Nephron progenitor cell (in vitro differentiated cells): ENCODE data around the gene KPTN.

Source experiments
- DNase-seq: peaks from one replicate; pipeline ENCODE4 v3.0.0; 2021
- H3K27ac Mint-ChIP-seq: 2 replicates; pipeline ENCODE4 v1.8.0; 2021; ENCODE audit warnings: mild to moderate bottlenecking, moderate library complexity, mixed read lengths
- H3K27me3 Mint-ChIP-seq: 2 replicates; pipeline ENCODE4 v1.8.0; 2021; ENCODE audit warnings: mild to moderate bottlenecking, low read depth, mixed read lengths; ENCODE audit not compliant: poor library complexity
- H3K36me3 Mint-ChIP-seq: 2 replicates; pipeline ENCODE4 v1.8.0; 2021; ENCODE audit warnings: low read depth, mixed read lengths
- H3K4me1 Mint-ChIP-seq: 2 replicates; pipeline ENCODE4 v1.8.0; 2021; ENCODE audit warnings: mixed read lengths
- H3K4me3 Mint-ChIP-seq: 2 replicates; pipeline ENCODE4 v1.8.0; 2021; ENCODE audit warnings: mild to moderate bottlenecking, moderate library complexity, mixed read lengths
- H3K9me3 Mint-ChIP-seq: 2 replicates; pipeline ENCODE4 v1.8.0; 2021; ENCODE audit warnings: mild to moderate bottlenecking, moderate library complexity, mixed read lengths
- CTCF ChIP-seq: fragments of 200-600 bp; sonication (generic); IDR thresholded peaks from 2 replicates; pipeline ENCODE4 v1.5.0; 2021; ENCODE audit warnings: antibody characterized with exemption

Gene KPTN

GRCh38 chr19:47481460-47482052, 2.5 kb downstream of the KPTN start:
- H3K27ac Mint-ChIP-seq, result no peak overlapping the region
- no peak for TF ChIP-seq CTCF
- H3K27me3 Mint-ChIP-seq, result peaks cover 61% of the 10 kb centered on the region
- H3K4me3 Mint-ChIP-seq, result no peak overlapping the region
- peaks cover 36% of the 10 kb centered on the region for H3K4me1 Mint-ChIP-seq
- peaks cover 4% of the 10 kb centered on the region for H3K36me3 Mint-ChIP-seq
- H3K9me3 Mint-ChIP-seq, result peaks cover 8% of the 10 kb centered on the region
- no peak for DNase-seq

GRCh38 chr19:47480658-47481057, 3.4 kb downstream of the KPTN start:
- H3K27ac Mint-ChIP-seq, result no peak overlapping the region
- H3K4me1 Mint-ChIP-seq, result peaks cover 30% of the 10 kb centered on the region
- H3K9me3 Mint-ChIP-seq, result peaks cover 8% of the 10 kb centered on the region
- no peak for TF ChIP-seq CTCF
- peaks cover 61% of the 10 kb centered on the region for H3K27me3 Mint-ChIP-seq
- no peak for DNase-seq
- peaks cover 4% of the 10 kb centered on the region for H3K36me3 Mint-ChIP-seq
- H3K4me3 Mint-ChIP-seq, result peak overlapping the region; percentile 34

- Mint-ChIP-seq H3K27me3 (peaks cover 61% of the 10 kb centered on the region), H3K36me3 (peaks cover 4% of the 10 kb centered on the region), H3K9me3 (peaks cover 8% of the 10 kb centered on the region), H3K27ac (no peak overlapping the region), H3K4me3 (peak overlapping the region; percentile 34), H3K4me1 (peaks cover 23% of the 10 kb centered on the region)
- TF ChIP-seq CTCF, result no peak
- peak; percentile 39 for DNase-seq
Measured at GRCh38 chr19:47479701-47480503, 4.1 kb downstream of the KPTN start.

GRCh38 chr19:47476438-47476972, 7.5 kb downstream of the KPTN start:
- H3K9me3 Mint-ChIP-seq, result peaks cover 3% of the 10 kb centered on the region
- no peak for DNase-seq
- peaks cover 56% of the 10 kb centered on the region for H3K27me3 Mint-ChIP-seq
- H3K4me3 Mint-ChIP-seq, result no peak overlapping the region
- no peak overlapping the region for H3K27ac Mint-ChIP-seq
- H3K4me1 Mint-ChIP-seq, result peaks cover 16% of the 10 kb centered on the region
- TF ChIP-seq CTCF, result no peak
- peaks cover 4% of the 10 kb centered on the region for H3K36me3 Mint-ChIP-seq

- Mint-ChIP-seq H3K9me3 (no peaks in the 10 kb centered on the region), H3K36me3 (peaks cover 4% of the 10 kb centered on the region), H3K27me3 (peaks cover 56% of the 10 kb centered on the region), H3K27ac (no peak overlapping the region), H3K4me1 (peaks cover 21% of the 10 kb centered on the region), H3K4me3 (no peak overlapping the region)
- no peak for DNase-seq
- TF ChIP-seq CTCF, result no peak
Measured at GRCh38 chr19:47475465-47475864, 8.6 kb downstream of the KPTN start.
